ENCODE data around the gene NOL6. TPM values are rescaled to one million over a fixed set of nuclear protein-coding genes. Genes with fewer than 3 reads are reported as not detected.

NOL6 gene
- total RNA-seq, 4 donors from 2014 or later = 8.9 to 29.1 (median 12.7) TPM

DNA sequence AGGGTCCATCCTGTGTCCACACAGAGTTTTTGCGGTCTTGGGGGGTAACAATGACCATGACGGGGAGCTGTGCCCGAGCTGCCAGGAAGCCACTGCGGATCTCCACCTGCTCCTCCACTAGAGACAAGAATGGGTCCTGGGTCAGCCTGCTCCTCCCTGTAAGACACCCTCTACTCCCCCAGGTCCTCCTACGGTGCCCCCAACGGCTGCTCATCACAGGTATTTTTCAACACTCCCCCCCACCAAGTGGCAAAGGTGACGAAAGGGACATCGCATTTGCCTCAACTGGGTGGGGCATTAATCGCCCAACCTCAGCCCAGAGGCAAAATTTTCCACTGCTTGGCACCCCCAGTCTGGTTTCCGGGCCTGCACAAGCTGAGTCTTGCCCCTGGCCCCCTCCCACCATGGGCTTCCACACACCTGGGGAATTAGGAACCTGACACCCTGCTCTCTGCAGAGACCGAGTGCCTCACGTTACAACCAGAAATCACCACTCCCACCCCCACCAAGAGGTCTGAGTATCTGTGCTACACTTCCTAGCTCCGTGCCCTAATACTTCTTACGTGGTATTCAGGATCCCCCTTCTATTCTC is 9.6 kb downstream of the NOL6 start:
- H3K4me3 ChIP-seq = no peak overlapping the region
- WGBS, 2 donors (ENCODE audit: low coverage in 1 of 2) = 90 to 100% methylated on average over 1 to 14 of the region's 14 CpGs
- in situ Hi-C loops (cut with MboI; ENCODE audit: low pct_ligation_motif_present in 1 of 4, low pct_unique_long_range_greater_than_20kb in 1 of 4, low sequenced_read_pairs in 3 of 4) (loop anchor here in 1 of 4 donors (5.0 to 25.0 kb wide), 2 partner anchors 47 to 102 kb away; no protein-coding TSS in a partner anchor), intact Hi-C loops (cut with DNase I; ENCODE audit: low total_unique reads) (loop anchor here (10.0 kb wide), 1 partner anchor 89 kb away; no protein-coding TSS in a partner anchor)
- no peaks in the 10 kb centered on the region for H3K27me3 ChIP-seq
- no peaks in the 10 kb centered on the region for H3K9me3 ChIP-seq
- no peak overlapping the region for H3K27ac ChIP-seq
- TF ChIP-seq CTCF (IDR thresholded peaks at IDR 0.05) (no peak), EP300 (IDR thresholded peaks at IDR 0.05; ENCODE audit: low read depth) (no peak), POLR2AphosphoS5 (IDR thresholded peaks at IDR 0.05) (no peak), POLR2A (IDR thresholded peaks at IDR 0.05) (no peak)
- peaks cover 0 to 11% (median 3%) of the 10 kb centered on the region in 4 donors for H3K4me1 ChIP-seq
- no peak for DNase-seq
- H3K36me3 ChIP-seq = peaks cover 0 to 49% (median 18%) of the 10 kb centered on the region in 4 donors

DNA sequence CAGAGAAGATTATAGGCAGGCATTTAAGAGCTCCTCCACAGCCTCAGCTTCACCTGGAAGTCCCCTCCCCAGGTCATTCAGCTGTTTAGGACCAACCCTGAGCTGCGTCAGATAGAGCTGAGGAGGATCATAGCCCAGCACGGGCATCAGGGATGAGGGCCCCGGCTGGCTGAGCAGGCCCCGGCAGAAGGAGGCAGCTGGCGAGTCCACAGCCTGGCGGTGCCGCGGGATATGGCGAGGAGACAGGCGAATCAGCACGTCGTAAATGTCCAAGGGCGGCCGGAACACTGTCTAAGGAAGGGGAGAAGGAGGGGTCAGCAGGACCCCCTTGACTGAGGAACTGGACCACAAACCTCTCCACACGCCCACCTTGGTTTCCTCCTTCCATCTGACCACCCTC is 10.6 kb downstream of the NOL6 start:
- H3K4me3 ChIP-seq = no peak overlapping the region
- H3K9me3 ChIP-seq = no peaks in the 10 kb centered on the region
- H3K4me1 ChIP-seq = peaks cover 0 to 11% (median 3%) of the 10 kb centered on the region in 4 donors
- no peaks in the 10 kb centered on the region for H3K27me3 ChIP-seq
- intact Hi-C loops (cut with DNase I; ENCODE audit: low total_unique reads) (loop anchor here (10.0 kb wide), 1 partner anchor 88 kb away; no protein-coding TSS in a partner anchor), in situ Hi-C loops (cut with MboI; ENCODE audit: low pct_ligation_motif_present in 1 of 4, low pct_unique_long_range_greater_than_20kb in 1 of 4, low sequenced_read_pairs in 3 of 4) (loop anchor here in 1 of 4 donors (5.0 to 25.0 kb wide), 2 partner anchors 46 to 101 kb away; no protein-coding TSS in a partner anchor)
- TF ChIP-seq POLR2AphosphoS5 (IDR thresholded peaks at IDR 0.05) (no peak), EP300 (IDR thresholded peaks at IDR 0.05; ENCODE audit: low read depth) (no peak), POLR2A (IDR thresholded peaks at IDR 0.05) (no peak), CTCF (IDR thresholded peaks at IDR 0.05) (no peak)
- peaks cover 0 to 40% (median 14%) of the 10 kb centered on the region in 4 donors for H3K36me3 ChIP-seq
- DNase-seq = no peak
- H3K27ac ChIP-seq = no peak overlapping the region
- WGBS, 2 donors (ENCODE audit: low coverage in 1 of 2) = 86 to 90% methylated on average over 2 to 15 of the region's 15 CpGs

- no peak overlapping the region for H3K4me3 ChIP-seq
- TF ChIP-seq EP300 (IDR thresholded peaks at IDR 0.05; ENCODE audit: low read depth) (no peak), POLR2A (IDR thresholded peaks at IDR 0.05) (no peak), CTCF (IDR thresholded peaks at IDR 0.05) (no peak), POLR2AphosphoS5 (IDR thresholded peaks at IDR 0.05) (no peak)
- in situ Hi-C loops (cut with MboI; ENCODE audit: low pct_ligation_motif_present in 1 of 4, low pct_unique_long_range_greater_than_20kb in 1 of 4, low sequenced_read_pairs in 3 of 4) (loop anchor here in 1 of 4 donors (5.0 to 25.0 kb wide), 2 partner anchors 44 to 99 kb away; no protein-coding TSS in a partner anchor), intact Hi-C loops (cut with DNase I; ENCODE audit: low total_unique reads) (loop anchor here (10.0 kb wide), 1 partner anchor 87 kb away; no protein-coding TSS in a partner anchor)
- H3K27ac ChIP-seq = no peak overlapping the region
- DNase-seq = no peak
- no peaks in the 10 kb centered on the region for H3K27me3 ChIP-seq
- 45 to 56% methylated on average over 2 to 3 of the region's 3 CpGs for WGBS, 2 donors (ENCODE audit: low coverage in 1 of 2)
- no peaks in the 10 kb centered on the region for H3K9me3 ChIP-seq
- peaks cover 0 to 30% (median 9%) of the 10 kb centered on the region in 4 donors for H3K36me3 ChIP-seq
- H3K4me1 ChIP-seq = peaks cover 0 to 11% (median 3%) of the 10 kb centered on the region in 4 donors
Measured at GRCh38 chr9:33461492-33461891, 12.2 kb downstream of the NOL6 start.

DNA sequence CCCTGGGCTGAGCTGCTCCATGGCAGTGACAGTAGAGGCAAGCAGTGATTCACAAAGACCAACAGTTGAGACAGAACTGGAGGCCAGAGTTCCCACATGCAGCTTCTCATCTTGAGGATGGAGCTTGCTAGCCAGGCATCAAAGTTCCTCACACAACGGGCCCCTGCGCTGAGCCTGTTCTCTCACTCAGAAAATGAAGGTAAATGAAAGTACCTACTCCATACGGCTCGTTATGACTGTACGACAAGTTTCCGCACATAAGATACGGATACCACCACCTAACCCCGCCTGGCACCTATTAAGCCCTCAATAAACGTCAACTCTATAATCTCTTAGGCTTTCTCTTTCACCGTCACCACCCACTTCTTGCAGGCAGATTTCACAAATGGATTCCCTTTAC is 12.9 kb downstream of the NOL6 start:
- no peak for TF ChIP-seq CTCF (IDR thresholded peaks at IDR 0.05)
- TF ChIP-seq EP300 (IDR thresholded peaks at IDR 0.05; ENCODE audit: low read depth) = no peak
- TF ChIP-seq POLR2AphosphoS5 (IDR thresholded peaks at IDR 0.05) = no peak
- TF ChIP-seq POLR2A (IDR thresholded peaks at IDR 0.05) = no peak
- Histone ChIP-seq H3K4me3 (no peak overlapping the region), H3K9me3 (no peaks in the 10 kb centered on the region), H3K4me1 (peaks cover 0 to 11% (median 3%) of the 10 kb centered on the region in 4 donors), H3K27ac (no peak overlapping the region), H3K27me3 (no peaks in the 10 kb centered on the region), H3K36me3 (peaks cover 0 to 24% (median 9%) of the 10 kb centered on the region in 4 donors)
- in situ Hi-C loops (cut with MboI; ENCODE audit: low pct_ligation_motif_present in 1 of 4, low pct_unique_long_range_greater_than_20kb in 1 of 4, low sequenced_read_pairs in 3 of 4) = loop anchor here in 1 of 4 donors (5.0 to 25.0 kb wide), 2 partner anchors 44 to 99 kb away; no protein-coding TSS in a partner anchor
- intact Hi-C loops (cut with DNase I; ENCODE audit: low total_unique reads) = loop anchor here (10.0 kb wide), 1 partner anchor 86 kb away; no protein-coding TSS in a partner anchor
- no peak for DNase-seq
- 82 to 90% methylated on average over 7 to 10 of the region's 10 CpGs for WGBS, 2 donors (ENCODE audit: low coverage in 1 of 2)
